Measurements from ENCODE around the gene NPAS2.

Gene NPAS2

DNA sequence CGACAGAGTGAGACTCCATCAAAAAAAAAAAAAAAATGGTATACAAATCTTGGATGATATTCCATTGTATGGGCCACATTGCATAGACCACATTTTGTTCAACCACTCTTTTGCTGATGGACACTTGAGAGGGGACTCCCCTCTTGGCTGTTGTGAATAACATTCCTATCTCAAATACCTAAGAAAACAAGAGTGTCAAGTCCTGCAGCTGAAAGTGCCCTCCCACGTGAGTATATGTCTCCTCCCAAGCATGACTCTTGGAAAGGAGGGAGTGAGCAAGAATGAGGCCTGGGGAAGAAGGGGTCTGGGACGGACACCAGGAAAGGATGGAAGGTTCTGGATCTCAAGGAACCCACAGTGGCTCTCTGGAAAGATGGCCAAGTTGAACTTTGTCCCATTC lies 36.0 kb upstream of the NPAS2 start:
- Mint-ChIP-seq H3K4me1 (peaks cover 8% of the 10 kb centered on the region), H3K27ac (peak overlapping the region in 1 of 3 experiments; percentile 12), H3K27me3 (ENCODE audit: low read depth) (peaks cover 9% of the 10 kb centered on the region), H3K4me3 (no peak overlapping the region), H3K9me3 (no peaks in the 10 kb centered on the region), H3K36me3 (ENCODE audit: low read depth) (no peaks in the 10 kb centered on the region)
- no peak for TF ChIP-seq CTCF (IDR thresholded peaks at IDR 0.05; ENCODE audit: unreplicated experiment in 3 of 3)

DNA sequence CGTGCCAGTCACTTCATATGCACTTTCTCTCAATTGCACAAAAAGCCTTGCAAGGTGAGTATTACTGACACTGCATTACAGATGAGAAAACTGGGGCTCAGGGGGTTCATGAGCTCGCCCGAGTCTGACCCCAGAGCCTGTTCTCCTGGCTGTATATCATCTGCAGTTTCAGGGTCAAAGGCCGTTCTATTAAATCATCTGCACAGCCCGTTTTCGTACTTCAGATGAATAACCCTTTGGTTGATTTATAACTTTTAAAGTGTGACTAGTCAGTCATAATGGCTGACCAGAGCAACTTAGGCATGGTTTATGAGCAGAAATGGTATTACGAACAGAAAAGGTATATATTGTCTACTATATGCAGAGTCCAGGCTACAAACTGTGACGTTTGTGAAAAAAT lies 35.3 kb upstream of the NPAS2 start:
- Mint-ChIP-seq H3K36me3 (ENCODE audit: low read depth) (no peaks in the 10 kb centered on the region), H3K4me3 (no peak overlapping the region), H3K27ac (peak overlapping the region in 1 of 3 experiments; percentile 12), H3K9me3 (no peaks in the 10 kb centered on the region), H3K4me1 (peaks cover 4% of the 10 kb centered on the region), H3K27me3 (ENCODE audit: low read depth) (peaks cover 9% of the 10 kb centered on the region)
- no peak for TF ChIP-seq CTCF (IDR thresholded peaks at IDR 0.05; ENCODE audit: unreplicated experiment in 3 of 3)

DNA sequence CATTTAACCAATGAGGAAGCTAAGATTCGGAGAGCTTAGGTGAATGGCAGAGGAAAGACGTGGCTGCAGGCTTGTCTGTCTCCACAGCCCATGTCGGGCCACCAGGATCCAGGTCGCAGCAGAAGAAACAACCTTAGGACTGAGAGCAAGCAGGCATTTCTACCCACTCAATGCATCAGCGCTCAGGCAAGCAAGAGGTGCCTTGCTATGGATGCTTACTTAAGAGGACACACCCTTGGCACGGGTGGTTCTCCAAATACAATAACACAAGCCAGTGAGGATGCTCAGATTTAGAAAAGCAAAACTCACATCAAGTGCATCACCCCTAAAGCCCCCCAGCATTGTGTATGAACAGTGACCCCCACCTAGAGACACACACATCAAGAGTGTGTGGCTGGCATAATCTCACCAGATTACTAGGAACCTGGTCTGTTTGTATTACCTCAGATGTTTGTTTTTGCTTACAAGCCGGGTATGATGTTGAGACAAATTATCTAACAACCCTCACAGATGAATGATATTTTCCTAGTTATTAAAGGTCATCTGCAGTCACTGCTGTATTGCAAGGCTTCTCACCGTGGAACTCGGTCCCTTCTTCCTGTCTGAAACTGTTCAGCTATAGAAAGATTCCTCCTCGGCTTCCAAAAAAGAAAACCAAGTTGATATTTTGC lies 34.2 kb upstream of the NPAS2 start:
- Mint-ChIP-seq H3K4me3 (no peak overlapping the region), H3K27ac (no peak overlapping the region), H3K4me1 (peaks cover 4% of the 10 kb centered on the region), H3K9me3 (no peaks in the 10 kb centered on the region), H3K27me3 (ENCODE audit: low read depth) (peaks cover 9% of the 10 kb centered on the region), H3K36me3 (ENCODE audit: low read depth) (no peaks in the 10 kb centered on the region)
- TF ChIP-seq CTCF (IDR thresholded peaks at IDR 0.05; ENCODE audit: unreplicated experiment in 3 of 3) = no peak

DNA sequence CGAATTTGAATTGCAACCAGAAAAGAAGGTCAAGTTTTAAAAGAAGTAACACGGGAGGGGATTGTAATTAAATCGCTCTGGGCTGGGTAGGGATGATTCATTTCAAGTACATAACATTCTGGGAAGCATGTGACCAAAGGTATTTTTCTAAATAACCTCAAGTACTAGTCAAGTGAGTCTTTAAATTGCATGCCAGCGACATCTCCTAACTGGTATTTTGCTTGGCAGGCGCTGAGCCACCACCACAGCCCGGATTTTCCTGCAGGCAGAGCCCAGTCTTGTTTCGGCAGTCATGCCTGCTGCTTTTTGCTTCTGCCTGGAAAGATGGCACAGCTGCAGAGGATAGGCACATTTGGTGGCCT lies 33.7 kb upstream of the NPAS2 start:
- H3K27ac Mint-ChIP-seq = no peak overlapping the region
- H3K27me3 Mint-ChIP-seq (ENCODE audit: low read depth) = peaks cover 9% of the 10 kb centered on the region
- no peak overlapping the region for H3K4me3 Mint-ChIP-seq
- H3K9me3 Mint-ChIP-seq = no peaks in the 10 kb centered on the region
- no peak for TF ChIP-seq CTCF (IDR thresholded peaks at IDR 0.05; ENCODE audit: unreplicated experiment in 3 of 3)
- no peaks in the 10 kb centered on the region for H3K36me3 Mint-ChIP-seq (ENCODE audit: low read depth)
- peaks cover 4% of the 10 kb centered on the region for H3K4me1 Mint-ChIP-seq

- no peak overlapping the region for H3K4me3 Mint-ChIP-seq
- H3K27ac Mint-ChIP-seq = no peak overlapping the region
- peaks cover 4% of the 10 kb centered on the region for H3K4me1 Mint-ChIP-seq
- peaks cover 5% of the 10 kb centered on the region for H3K27me3 Mint-ChIP-seq (ENCODE audit: low read depth)
- no peak for TF ChIP-seq CTCF (IDR thresholded peaks at IDR 0.05; ENCODE audit: unreplicated experiment in 3 of 3)
- no peaks in the 10 kb centered on the region for H3K9me3 Mint-ChIP-seq
- H3K36me3 Mint-ChIP-seq (ENCODE audit: low read depth) = no peaks in the 10 kb centered on the region
These were observed 33.0 kb upstream of the NPAS2 start for GRCh38 chr2:100786985-100787384.

DNA sequence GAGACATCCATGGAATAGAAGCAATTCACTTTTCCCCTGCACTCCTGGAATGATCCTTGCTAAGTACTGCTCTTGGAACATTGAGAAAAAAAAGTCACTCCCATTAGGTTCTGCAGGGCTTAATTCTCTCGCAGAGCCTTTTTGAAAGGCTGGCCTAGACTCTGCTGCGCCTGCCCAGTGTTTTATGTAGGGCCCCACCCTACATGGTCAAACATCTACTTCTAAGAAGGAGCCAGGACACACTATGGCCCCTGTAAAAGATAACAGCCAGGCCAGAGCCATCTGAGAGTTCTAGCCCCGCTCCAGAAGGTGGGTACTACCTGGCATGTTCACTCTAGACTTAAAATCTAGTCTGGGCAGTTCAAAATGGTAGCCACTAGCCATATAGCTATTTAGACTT lies 30.6 kb upstream of the NPAS2 start:
- H3K36me3 Mint-ChIP-seq (ENCODE audit: low read depth) = no peaks in the 10 kb centered on the region
- H3K4me1 Mint-ChIP-seq = no peaks in the 10 kb centered on the region
- no peak for TF ChIP-seq CTCF (IDR thresholded peaks at IDR 0.05; ENCODE audit: unreplicated experiment in 3 of 3)
- no peaks in the 10 kb centered on the region for H3K9me3 Mint-ChIP-seq
- H3K27me3 Mint-ChIP-seq (ENCODE audit: low read depth) = peaks cover 9% of the 10 kb centered on the region
- H3K27ac Mint-ChIP-seq = no peak overlapping the region
- no peak overlapping the region for H3K4me3 Mint-ChIP-seq
